ENCODE measurements around the gene LRFN2.

- TF ChIP-seq CTCF (IDR thresholded peaks at IDR 0.05) (no peak), POLR2A (IDR thresholded peaks at IDR 0.05) (no peak)
Observed at GRCh38 chr6:40492187-40492586, 95.0 kb downstream of the LRFN2 start.
